Left colon (tissue), 2 donors: ENCODE measurements around the gene CSE1L. TPM values are rescaled to one million over a fixed set of nuclear protein-coding genes. Genes with fewer than 3 reads are reported as not detected.
"Not testable (repeated sequence)": the region's sequence is repeated elsewhere in the genome, so short reads cannot be mapped to it uniquely, and the experiment has no call there.

Source experiments
- ATAC-seq: fragments of 200-7000 bp; cut with Tn5 transposase; one replicate; pipeline ENCODE4 v1.9.1; 2020; ENCODE audit warnings: mild to moderate bottlenecking, moderate library complexity
- DNase-seq, 2 donors: peaks; one replicate each; pipeline ENCODE4 v3.0.0-alpha.2; 2020
- intact Hi-C, 2 donors: fragments of 100-400 bp; cut with DNase I in 1 of 2; cut with micrococcal nuclease in 1 of 2; formaldehyde crosslinking; loops; one replicate each; pipeline versions ENCODE4 v1.11.2 to v1.14.0; 2022; cut with DNase I, micrococcal nuclease
- long read RNA-seq: library from polyadenylated mRNA; unstranded; transcript quantifications from one replicate; pipeline ENCODE4 v2.0.0, GENCODE V29; 2021
- total RNA-seq, 2 donors: library from RNA; stranded (reverse); fragmentation: NEBNext Ultra II Directional; extraction: Animal tissue kit (Norgen Biotek cat#: 25700); gene quantifications; one replicate each; pipeline ENCODE4 v1.2.1, GENCODE V29; 2021
- donor health status: DM: no; HTN: no; CAD: no.
- donor health status: DM: yes; HTN: yes; CAD: no.

Gene CSE1L, protein sequence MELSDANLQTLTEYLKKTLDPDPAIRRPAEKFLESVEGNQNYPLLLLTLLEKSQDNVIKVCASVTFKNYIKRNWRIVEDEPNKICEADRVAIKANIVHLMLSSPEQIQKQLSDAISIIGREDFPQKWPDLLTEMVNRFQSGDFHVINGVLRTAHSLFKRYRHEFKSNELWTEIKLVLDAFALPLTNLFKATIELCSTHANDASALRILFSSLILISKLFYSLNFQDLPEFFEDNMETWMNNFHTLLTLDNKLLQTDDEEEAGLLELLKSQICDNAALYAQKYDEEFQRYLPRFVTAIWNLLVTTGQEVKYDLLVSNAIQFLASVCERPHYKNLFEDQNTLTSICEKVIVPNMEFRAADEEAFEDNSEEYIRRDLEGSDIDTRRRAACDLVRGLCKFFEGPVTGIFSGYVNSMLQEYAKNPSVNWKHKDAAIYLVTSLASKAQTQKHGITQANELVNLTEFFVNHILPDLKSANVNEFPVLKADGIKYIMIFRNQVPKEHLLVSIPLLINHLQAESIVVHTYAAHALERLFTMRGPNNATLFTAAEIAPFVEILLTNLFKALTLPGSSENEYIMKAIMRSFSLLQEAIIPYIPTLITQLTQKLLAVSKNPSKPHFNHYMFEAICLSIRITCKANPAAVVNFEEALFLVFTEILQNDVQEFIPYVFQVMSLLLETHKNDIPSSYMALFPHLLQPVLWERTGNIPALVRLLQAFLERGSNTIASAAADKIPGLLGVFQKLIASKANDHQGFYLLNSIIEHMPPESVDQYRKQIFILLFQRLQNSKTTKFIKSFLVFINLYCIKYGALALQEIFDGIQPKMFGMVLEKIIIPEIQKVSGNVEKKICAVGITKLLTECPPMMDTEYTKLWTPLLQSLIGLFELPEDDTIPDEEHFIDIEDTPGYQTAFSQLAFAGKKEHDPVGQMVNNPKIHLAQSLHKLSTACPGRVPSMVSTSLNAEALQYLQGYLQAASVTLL
- total RNA-seq, result 10 to 100 TPM; 21.7 to 26.4 TPM
- long read RNA-seq, transcript CSE1L-201 (25 exons, 3,553 nt), result major isoform, 14 of 16 reads
- long read RNA-seq, partial matches to known transcripts, result 1 of 16 reads
- long read RNA-seq, other reads (novel, unspliced or antisense), result 0 of 16 reads

DNA sequence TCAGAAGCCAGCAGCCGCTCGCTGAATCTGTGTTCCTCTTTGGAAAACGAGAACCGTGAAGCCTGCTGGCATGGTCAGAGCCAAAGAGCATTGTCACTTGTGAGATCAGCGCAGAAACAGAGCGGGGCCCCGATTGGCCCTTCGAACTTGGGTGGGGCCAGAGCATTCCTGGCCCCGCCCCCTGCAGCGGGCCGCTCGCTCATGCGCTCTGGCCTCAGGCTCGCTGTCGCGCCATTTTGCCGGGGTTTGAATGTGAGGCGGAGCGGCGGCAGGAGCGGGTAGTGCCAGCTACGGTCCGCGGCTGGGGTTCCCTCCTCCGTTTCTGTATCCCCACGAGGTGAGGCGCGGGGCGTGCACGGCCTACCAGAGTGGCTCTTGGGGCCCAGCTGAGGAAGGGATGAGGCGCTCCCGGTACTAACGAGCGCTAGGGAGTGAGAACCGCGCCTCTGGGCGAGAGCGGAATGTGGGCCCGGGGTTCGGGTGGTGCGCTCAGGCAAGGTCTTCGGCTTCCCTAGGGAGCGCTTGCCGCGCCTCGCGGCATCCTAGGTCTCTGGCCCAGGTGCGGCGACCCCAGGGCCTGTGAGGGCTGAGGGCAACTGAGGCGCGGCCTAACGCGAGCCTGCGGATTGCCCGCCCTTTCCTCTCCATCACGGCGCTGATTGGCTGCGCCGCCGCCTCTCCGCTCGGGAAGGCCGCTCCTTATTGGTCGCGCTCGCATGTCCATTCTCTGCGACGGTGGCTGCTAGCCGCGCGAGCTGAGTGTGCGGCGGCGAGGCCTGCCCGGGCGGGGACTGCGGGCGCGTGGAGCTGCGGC, at the start of gene CSE1L:
TSS of gene CSE1L (plus strand) at position 226 of the 814 bp plus-strand sequence. CDS start 12,152 bp downstream, outside the sequence.
- ATAC-seq (peak; percentile 93), DNase-seq (peak; percentile 94)
- intact Hi-C loops, result no loop called here

DNA sequence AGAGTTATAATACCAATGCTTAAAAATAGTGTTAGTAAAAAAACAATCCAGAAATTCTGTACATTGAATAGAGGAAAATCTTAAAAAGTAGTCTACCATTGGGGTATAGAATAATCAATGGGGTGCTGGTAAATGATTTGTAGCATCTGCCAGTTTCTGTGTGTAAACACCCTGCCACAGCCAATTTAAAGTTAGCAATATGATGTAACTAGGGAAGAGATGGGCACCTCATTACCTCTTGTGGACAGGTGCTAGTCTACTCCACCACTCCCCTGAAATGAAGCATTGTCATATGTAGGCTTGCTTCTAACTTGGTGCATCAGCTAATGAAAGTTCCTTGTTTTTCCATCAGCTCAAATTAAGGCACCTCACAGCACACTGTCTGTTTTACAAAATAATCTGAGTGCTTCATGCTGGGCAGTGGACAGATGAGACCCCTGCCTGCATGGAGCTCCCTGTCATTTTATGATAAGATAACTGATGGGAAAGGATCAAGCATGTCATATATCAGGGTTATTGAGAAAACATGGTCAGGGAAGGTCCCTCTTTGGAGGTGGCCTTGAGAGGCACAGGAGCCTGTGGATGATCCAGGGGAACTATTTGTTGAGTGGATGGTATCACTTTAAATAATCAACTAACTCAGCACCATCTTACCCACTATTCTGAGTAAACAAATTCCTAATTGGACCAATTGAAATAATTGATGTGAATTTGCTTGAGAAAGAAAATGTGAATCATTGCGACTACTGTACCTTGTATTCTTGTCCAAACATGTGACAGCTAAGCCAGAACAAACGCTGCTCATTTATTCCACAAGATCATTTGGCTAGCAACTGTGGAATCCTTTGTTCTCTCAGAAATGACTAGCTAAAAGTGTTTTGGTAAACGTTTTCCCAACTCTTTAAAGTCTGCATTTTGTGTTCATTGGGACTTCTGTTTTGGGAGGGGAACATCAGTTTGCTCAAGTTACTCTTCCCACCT, 45.9 kb upstream of the CSE1L start:
- ATAC-seq (no peak), DNase-seq (no peak)
- intact Hi-C loops, result no loop called here

DNA sequence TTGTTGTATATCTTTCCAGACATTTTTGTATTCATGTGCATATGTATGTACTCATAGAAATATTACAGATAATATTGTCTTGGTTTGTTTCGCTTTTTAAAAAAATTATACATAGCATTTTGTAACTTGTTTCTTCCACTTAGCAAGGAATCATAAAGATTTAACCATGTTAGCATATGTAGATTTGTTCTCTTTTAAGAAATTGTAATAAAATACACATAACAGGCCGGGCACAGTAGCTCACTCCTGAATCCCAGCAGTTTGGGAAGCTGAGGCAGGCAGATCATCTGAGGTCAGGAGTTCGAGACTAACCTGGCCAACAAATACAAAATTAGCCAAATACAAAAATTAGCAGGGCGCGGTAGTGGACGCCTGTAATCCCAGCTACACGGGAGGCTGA, 44.4 kb upstream of the CSE1L start:
- intact Hi-C loops, result no loop called here
- no peak for DNase-seq
- ATAC-seq, result no peak

DNA sequence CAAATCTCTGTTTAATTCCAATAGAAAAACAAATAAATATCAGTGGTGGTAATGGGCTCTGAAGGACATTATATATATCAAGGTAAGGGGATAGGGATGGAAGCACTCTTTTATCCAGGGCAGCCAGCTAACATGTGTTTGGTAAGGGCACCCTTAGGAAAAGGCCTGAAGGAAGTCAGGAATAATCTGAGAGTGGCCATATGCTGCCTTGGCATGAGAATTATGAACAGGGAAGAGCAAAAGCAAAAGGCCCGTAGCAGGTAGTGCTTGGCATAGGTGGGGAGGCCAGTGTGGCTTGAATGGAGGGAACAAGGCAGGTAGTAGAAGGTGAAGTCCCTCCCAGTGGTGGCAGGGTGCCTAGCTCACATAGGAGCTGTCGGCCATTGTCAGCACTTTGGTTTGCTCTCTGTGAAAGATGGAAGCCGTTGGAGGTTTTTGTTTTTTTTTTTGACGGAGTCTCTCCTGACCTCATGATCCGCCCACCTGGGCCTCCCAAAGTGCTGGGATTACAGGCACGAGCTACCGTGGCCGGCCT, 39.6 kb upstream of the CSE1L start:
- ATAC-seq (no peak), DNase-seq (no peak)
- intact Hi-C loops, result no loop called here

DNA sequence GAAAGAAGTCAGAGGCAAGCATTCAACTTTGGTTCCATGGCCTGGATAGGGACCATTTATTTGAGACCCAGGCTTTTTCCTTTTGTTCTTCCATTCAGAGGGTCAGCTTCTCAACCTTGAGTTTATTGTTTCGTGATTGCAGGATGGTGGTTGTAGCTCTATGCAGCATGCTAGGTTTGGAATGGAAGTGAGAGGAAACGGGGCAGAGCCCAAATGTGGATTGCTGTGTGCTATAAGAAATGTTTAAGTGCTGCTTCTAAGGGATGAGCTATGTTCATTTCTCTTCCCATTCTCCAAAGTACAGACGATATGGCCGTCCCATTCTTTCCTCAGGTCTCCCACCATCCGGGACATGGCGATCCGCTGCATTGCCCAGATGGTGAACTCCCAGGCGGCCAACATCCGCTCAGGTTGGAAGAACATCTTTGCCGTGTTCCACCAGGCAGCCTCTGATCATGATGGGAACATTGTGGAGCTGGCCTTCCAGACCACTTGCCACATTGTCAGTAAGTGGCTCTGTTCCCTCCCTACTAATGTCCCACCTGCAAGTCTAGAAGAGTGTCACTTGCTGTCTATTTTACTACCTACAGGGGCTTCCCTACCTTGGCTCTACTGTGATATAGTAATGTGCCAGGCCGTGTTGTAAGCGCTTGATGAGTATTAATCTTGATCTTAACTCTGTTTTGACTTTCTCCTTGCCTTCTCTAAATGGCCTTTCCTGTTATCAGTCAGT, 36.0 kb upstream of the CSE1L start:
- DNase-seq (no peak), ATAC-seq (no peak)
- intact Hi-C loops, result no loop called here

DNA sequence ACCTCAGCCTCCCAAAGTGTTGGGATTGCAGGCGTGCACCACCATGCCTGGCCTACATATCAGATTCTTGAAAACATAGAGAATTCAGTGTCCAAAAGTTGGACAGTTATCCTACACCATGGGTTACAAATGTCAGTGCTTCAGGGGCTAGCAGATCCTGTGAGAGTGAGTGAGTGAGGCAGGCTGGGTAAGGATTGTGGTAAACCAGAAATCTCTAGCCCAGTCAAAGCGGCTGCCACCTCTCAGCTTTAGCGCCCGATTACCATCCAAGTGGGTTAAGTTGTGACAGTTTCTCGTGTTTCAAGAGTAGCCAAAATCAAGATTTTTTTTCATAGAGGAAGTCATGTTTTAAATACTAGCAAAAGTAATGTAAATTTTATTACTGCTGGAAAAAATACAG, 21.9 kb upstream of the CSE1L start:
- DNase-seq, result no peak
- intact Hi-C loops, result no loop called here
- ATAC-seq, result no peak

DNA sequence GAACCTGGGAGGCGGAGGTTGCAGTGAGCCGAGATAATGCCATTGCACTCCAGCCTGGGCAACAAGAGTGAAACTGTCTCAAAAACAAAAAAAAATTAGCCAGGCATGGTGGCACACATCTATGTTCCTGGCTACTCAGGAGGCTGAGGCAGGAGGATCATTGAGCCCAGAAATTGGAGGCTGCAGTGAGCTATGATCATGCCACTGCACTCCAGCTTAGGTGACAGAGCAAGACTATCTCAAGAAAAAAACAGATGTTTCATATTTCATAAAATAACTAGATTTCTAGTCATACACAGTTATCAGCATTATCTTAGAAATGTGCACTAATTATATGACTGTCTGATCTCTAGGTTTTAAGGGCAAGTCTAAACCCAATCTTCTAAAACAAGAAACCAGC, 17.9 kb upstream of the CSE1L start:
- intact Hi-C loops, DNase-seq, ATAC-seq: not testable (repeated sequence)

DNA sequence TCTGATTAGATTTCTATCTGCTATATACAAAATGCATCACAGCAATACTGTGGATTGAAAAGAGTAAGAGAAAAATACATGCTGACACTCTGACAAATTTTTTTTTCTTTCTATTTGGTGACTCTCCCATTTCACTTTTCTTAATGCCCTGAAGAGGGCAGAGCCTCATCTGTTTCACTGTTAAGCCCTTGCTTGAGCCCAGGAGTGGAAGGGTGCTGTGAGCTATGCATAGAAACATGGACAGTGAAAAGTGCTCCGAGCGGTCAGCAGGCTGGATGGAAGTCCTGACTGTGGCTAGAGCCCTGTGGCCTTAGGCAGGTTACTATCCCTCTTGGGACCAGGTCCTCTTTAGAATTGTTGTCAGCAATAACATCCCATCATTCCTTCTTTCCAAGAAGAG, 17.4 kb upstream of the CSE1L start:
- intact Hi-C loops, result no loop called here
- no peak for DNase-seq
- no peak for ATAC-seq

DNA sequence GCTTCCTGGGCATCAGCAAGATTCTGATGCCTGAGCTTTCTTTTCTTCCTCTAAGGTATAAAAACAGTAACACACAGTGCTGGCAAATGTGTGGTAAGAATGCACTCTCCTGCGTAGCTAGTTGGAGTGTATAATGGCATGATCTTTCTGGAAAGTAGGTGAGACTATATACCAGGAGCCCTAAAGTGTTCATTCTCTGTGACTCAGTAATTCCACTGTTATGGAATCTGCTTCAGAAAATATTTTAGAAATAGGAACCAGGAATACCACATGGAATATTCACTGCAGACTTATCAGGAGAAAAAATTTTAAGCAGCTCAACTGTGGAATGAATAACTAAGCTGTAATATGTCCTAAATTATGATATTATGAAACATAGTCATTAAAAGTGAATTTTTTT, 16.9 kb upstream of the CSE1L start:
- no peak for ATAC-seq
- intact Hi-C loops, result no loop called here

DNA sequence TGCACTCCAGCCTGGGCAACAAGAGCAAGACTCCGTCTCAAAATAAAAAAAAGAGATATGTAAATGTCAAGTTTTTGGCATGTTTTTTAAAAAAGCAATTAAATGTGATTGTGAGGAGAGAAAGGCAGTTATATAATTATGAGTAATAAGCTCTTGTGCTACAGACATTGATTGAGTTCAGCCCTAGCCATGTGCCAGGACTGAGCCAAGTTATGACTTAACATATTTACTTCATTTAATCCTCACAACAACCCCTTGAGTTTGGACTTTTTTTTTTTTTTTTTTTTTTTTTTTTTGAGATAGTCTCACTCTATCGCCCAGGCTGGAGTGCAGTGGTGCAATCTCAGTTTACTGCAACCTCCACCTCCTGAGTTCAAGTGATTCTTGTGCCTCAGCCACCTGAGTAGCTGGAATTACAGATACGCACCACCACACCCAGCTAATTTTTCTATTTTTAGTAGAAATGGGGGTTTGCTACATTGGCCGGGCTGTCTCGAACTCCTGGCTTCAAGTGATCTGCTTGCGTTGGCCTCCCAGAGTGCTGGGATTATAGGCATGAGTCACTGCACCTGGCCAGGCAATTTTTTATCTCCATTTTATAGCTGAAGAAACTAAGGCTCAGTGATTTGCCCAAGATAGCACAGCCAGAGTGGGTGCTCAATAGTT, 15.0 kb upstream of the CSE1L start:
- no peak for DNase-seq
- ATAC-seq, result no peak
- intact Hi-C loops, result no loop called here

More for the DNA sequence above, 16.9 kb upstream of the CSE1L start:
- DNase-seq, result no peak

DNA sequence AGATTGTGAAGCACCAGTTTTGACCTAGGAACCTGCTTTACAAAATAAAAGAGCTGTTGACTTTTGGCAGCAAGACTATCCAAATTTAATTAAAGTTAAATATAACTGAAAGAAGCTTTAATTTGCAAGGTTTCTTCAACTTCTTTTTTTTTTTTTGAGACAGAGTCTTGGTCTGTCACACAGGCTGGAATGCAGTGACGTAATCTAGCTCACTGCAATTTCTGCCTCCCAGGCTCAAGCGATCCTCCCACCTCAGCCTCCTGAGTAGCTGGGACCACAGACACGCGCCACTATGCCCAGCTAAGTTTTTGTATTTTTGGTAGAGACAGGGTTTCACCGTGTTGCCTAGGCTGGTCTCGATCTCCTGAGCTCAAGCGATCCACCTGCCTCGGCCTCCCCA, 13.7 kb upstream of the CSE1L start:
- ATAC-seq, result no peak
- intact Hi-C loops, result no loop called here
- no peak for DNase-seq

DNA sequence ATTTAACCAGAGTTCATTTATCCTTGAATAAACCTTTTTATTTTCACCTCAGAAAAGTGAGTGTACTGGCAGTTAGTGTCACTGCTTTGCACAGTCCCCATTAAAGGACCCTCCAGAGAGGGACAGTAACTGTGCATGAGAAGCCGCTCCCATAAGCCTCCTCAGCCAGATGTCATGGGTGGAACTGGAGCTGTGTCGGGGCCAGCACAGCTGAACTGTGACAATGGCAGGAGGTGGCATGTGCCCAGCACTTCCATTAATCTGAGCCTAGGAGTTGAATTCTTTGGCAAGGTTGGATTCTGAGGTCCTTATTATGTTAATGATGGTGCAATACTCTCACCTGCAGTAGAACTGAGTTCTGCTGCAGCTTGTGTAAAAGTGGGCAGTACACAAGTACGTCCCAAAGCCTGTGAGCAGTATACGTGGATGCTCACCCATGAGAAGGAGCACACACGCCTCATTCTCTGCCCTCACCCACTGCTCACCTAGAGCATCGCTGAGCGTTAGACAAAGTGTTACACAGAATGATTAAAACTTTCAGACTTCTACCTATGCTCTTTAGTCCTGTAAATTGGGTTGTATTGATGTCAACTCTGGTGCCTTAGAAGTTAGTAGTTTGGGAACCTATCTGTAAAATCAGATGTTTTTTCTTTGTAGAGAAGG, 11.9 kb upstream of the CSE1L start:
- DNase-seq (no peak), ATAC-seq (no peak)
- intact Hi-C loops, result no loop called here

DNA sequence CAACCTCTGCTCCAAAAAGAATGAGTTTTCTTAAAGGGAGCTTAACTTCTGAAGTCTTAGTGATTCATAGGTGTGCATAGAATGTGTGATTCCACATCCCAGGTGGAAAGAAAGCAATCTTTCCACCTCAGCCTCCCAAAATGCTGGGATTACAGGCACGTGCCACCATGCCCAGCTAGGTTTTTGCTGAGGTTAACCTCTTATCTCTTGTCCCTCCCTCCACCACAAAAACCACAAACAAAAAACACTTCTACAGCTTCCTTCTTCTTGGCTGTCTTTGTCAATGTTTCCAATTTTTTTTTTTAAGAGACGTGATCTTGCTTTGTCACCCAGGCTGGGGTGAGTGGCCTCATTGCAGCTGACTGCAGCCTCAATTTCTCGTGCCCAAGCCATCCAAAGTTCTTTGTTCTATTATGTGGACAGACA, 8.1 kb upstream of the CSE1L start:
- intact Hi-C loops, result no loop called here
- no peak for ATAC-seq
- no peak for DNase-seq

DNA sequence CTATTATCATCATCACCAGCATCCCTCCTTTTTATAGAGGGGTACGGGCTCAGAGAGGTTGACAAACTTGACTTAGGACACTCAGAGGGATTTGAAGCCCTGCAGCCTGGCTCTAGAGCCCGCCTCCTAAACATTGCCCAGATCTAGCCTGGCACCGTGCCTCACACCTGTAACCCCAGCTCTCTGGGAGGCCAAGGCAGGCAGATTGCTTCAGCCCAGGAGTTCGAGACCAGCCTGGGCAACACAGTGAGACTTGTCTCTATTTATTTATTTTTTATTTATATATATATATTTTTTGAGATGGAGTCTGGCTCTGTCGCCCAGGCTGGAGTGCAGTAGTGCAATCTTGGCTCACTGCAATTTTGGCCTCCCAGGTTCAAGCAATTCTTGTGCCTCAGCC, 6.3 kb upstream of the CSE1L start:
- DNase-seq, result no peak
- intact Hi-C loops, result no loop called here
- no peak for ATAC-seq

DNA sequence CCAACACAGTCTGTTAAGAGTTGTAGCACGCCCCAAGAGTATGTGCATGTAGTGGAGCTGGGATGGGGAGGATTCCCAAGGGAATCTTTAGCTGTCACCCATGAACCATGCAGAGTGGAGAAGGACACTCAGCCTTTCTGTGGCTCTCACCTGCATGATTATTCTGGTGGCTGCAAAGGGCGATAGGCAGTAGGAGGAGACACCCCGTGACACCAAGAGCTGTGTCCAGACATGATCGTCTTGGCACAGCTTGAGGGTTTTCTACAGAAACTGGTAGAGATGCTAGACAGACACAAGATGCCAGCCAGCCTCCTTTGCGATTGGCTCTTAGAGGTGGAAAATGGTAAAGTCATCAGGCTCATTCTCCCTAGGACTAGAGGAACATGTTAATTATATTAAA, 3.1 kb upstream of the CSE1L start:
- DNase-seq (no peak), ATAC-seq (no peak)
- intact Hi-C loops, result no loop called here
